GM19438 (cell line): Measurements from ENCODE around the gene CCDC120.

Experiments used
- ATAC-seq: cut with Tn5 transposase; IDR thresholded peaks from one replicate; pipeline ENCODE4 v1.9.1; 2021; ENCODE audit warnings: low read depth; ENCODE audit not compliant: unreplicated experiment

CCDC120 gene

DNA sequence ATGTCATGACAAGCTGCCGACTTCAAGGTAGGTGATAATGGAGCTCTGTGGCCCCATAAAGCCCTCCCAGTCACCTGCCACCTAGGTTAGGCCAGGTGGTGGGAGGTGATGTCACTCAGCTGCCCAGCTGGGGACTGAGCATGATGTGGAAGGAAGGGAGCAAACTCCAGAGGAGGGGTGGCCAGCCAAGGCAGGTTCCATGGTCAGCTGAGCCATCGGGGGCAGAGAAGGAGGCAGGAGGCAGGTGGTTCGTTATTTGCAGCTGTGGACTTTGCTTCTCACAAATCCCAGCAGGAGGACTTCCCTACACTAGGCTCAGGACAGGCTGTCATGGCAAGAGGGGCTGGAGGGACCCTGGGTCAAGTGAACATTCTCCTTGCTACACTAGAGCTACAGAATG, 2.1 kb downstream of the CCDC120 start:
- no peak for ATAC-seq

DNA sequence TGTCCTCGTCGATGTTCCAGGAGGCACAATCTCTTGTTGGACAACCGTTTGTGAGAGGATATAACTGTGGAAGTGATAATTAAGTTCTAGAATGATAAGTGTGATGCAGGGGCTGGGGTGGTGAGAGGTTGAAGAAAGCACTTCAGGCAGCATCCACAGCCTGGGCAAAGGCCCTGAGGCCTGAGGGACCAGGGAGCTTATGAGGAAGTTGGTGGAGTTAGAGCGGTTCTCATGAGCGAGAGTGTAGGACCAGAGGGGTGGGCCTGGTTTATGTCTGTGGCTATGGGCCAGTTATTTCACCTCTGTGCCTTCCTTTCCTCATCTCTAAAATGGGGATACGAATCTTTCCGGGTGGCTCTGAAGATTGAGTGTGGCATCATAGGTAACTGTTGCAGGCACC, 2.7 kb downstream of the CCDC120 start:
- no peak for ATAC-seq

GRCh38 chrX:49061916-49062315, 3.1 kb downstream of the CCDC120 start:
- ATAC-seq: no peak

GRCh38 chrX:49063715-49064114, 4.9 kb downstream of the CCDC120 start:
- ATAC-seq: no peak

DNA sequence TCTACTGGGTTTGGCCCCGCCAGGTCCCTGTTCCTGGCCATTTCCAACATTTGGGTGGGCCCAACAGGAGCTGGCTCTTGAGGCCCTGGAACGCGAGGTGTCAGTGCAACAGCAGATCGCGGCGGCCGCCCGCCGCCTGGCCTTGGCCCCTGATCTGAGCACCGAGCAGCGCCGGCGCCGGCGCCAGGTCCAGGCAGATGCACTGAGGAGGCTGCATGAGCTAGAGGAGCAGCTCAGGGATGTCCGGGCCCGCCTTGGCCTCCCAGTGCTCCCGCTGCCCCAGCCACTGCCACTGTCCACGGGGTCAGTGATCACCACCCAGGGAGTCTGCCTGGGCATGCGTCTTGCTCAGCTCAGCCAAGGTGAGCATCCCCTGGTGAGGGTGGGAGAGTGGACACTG, 5.5 kb downstream of the CCDC120 start:
- ATAC-seq: no peak

- no peak for ATAC-seq
These were observed 5.9 kb downstream of the CCDC120 start for GRCh38 chrX:49064735-49065134.

DNA sequence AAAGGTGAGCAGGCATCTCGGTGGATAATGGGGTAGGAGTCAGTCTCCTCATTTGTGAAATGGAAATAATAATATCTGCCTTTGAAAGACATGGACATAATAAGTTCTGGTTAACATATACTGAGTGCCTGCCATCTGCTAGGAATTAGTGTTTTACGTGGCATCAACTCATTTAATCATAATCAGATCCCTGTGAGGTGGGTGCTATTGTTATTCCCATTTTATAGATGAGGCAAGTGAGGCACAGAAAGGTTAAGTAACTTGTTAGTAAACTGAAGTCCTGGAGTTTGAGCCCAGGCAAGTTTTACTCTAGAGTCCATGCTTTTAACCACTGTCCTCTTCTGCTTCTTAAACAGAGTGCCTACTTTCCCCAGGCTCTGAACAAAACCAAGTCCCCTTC, 7.5 kb downstream of the CCDC120 start:
- ATAC-seq: no peak

- no peak for ATAC-seq
These were observed 7.9 kb downstream of the CCDC120 start for GRCh38 chrX:49066690-49067089.

DNA sequence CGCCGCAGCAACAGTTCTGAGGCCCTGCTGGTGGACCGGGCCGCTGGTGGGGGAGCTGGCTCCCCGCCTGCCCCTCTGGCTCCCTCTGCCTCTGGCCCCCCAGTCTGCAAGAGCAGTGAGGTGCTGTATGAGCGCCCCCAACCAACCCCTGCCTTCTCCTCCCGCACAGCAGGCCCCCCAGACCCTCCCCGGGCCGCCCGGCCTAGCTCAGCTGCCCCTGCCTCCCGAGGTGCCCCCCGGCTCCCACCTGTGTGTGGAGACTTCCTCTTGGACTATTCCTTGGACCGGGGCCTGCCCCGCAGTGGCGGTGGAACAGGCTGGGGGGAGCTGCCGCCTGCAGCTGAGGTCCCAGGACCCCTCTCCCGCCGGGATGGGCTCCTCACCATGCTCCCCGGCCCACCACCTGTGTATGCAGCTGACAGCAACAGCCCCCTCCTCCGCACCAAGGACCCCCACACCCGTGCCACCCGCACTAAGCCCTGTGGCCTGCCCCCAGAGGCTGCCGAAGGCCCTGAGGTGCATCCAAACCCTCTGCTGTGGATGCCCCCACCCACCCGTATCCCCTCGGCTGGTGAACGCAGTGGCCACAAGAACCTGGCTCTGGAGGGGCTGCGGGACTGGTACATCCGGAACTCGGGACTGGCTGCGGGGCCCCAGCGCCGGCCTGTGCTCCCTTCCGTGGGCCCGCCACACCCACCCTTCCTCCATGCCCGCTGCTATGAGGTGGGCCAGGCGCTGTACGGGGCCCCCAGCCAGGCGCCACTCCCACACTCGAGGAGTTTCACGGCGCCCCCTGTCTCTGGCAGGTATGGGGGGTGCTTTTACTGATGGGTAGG, 8.7 kb downstream of the CCDC120 start:
- ATAC-seq: no peak

GRCh38 chrX:49069038-49069437, 10.2 kb downstream of the CCDC120 start:
- no peak for ATAC-seq

GRCh38 chrX:49070988-49071387, 12.2 kb downstream of the CCDC120 start:
- ATAC-seq: no peak

DNA sequence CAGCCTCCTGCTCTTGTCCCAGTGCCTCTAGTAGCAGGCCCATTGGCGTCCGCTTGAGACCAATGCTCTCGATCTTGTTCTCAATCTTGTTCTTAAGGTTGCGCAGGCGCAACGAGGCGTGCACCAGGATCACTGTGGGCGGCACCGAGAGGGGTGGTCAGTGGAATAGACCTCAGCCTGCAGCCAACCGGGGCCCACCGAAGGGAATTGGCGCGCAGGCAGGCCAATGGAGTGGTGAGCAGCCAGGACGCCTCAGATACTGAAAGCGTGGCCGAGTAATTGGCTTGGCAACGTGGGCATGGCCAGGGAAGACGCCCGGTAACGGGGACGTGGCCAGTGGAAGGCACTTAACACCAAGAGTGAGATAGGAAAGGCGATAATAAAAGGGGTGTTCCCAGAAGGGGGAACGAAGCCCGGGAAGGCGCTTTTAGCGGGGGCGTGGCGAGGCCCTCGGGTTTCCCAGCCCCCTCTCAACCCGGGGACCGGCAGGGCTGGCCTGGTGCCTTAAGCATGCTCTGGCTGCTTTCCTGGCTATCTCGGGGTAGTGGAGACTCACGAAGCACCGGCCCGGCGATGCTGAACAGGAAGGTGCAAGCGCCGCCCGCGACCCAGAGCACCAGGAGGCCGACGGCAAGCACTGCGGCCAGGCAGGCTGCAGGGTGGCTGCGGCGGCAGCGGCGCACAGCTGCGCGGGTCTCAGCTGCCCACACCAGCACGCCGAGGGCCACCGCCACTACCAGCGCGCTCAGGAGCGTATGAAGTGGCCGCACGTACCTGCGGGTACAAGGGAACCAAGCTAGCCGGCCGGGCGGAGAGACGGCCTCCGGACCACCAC, 13.3 kb downstream of the CCDC120 start:
- no peak for ATAC-seq

DNA sequence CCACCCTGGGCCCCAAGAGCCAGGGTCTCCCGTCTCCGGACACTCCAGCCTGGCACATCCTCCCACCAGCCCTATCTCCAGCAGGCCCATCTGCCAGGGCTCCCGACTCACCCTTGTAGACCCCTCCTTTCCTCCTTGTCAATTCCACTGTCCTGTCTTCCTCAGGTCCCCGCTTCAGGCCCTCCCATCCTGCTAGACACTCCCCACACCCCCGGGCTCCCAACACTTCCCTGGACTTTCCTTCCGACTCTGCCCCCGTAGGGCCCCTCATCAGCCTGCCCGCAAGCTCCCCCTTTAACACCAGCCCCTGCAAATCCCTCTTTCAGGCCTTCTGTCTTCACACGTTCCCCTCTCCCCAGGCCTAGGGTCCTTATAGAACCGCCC, 13.9 kb downstream of the CCDC120 start:
- ATAC-seq: no peak

DNA sequence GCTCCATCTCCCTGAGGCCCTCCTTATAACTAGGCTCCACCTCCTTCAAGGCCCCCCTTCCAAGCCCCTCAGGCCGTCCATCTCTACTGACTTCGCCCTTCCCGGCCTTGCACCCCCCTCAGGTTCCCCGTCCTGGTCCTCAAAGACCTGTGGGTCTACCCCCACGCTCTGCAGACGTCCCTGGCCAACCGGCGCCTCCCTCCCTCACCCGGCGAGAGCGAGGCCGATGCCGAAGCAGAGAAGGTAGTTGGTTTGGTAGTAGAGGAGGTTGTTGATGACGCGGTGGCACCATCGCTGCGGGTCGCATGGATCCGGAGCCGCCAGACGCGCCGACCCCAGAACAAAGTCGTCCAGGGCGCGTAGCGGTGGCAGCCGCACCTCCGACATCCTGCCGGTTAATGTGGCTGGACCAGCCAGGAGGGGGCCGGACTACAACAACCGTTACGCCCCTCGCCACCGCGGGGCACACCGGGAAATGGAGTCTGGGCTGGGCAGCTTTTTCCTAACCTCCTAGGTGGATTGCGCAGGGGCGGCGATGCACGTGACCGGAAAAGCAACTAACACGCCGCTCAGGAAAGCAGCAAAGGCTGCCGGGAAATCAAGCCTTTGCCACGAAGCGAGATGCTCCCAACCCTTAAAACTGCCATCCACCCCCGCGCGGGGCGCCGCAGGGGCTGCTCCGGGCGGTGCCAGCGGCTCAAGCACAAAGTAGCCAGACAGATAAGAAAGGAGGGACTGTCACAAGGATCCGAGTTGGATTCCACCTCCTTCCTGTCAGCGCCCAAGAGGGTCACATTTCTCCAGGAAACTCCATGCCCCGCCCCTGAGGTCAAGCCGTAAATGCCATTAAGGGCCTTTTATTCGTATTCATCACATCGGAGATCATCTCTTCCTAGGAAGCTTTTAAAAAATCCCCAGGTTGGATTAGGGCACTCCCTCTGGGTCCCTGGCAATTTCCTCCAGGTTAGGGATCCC, 15.1 kb downstream of the CCDC120 start, which contains the start of gene PRAF2:
Gene PRAF2 (minus strand): TSS at position 402 of the 975 bp plus-strand sequence. CDS start 15 bp downstream, at position 387.
- ATAC-seq: peak; percentile 83

DNA sequence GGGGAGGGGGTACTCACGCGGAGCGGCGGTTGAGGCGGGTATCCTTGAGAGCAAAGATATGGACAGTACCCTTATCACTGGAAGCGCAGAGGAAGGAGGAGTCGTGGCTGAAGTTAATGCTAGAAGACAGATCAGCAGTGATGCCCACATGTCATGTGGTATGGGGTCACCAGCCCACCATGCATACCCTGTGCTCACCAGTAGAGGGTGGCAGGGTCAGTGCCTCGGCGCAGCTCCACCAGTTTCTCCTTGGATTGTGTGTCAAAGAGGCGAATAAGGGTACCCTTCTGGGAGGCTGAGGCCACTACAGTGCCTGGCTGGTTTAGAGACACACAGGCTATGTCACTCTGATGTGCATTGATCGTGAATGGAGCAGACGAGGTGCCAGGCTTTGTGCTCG, 16.5 kb downstream of the CCDC120 start:
- no peak for ATAC-seq

DNA sequence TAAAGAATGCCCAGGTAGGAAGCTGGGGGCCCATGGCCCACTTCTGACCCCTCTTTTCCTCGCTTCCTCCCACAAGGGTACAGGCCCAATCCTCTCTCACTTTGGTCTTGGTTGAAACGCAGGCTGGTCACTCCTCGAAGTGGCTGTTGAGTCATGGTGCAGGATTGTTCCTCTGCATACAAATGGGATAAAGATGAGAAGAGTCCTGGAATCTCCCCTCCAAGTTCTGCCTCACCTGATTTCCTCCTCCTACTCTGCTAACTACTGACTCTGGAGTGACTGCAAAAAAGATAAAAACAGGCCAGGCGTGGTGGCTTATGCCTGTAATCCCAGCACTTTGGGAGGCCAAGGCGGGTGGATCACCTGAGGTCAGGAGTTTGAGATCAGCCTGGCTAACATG, 19.1 kb downstream of the CCDC120 start:
- ATAC-seq: no peak

DNA sequence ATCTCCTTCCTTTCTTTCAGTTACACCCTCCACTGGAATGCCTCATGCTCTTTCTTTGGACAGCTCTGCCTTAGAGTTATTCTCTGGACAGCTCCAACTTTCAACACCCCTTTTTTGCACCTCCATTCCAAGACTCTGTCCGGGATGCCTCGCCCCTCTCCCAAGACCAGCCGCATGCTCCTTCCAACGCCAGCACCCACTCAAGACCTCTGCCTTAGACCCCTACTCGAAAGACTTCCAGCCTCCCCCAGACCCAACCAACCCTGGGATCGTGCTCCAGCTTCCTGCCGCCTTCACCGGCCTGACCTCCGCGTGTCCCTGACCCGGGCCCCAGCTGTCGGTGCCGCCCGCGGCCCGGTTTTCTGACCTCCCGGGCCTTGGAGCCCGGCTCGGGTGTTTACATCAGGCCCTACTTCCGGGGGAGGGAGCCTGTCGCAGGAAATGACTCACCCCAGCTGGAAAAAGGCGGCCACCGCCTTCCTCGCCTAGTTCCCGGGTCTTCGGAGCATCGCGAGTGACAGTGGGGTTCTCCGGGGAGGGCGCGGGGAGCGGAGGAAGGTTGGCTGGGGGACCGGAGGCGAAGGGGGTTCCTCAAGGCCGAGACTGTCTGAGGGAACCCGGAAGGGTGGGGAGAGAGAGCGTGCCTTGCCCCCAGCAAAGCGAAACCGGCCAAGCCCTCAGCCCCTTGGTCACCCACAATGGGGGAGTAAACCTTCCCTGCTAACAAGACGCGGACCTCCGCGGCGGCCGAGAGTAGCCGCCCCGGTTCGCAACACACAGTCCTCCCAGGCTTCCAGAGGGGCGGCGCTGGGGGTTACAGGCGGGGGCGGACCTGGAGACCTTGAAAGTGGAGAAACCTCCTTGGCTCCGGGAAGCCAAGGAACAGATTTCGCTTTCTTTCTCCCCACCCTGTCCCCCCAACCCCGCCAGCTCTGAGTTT, 21.0 kb downstream of the CCDC120 start, which contains the start of gene WDR45:
Gene WDR45 (minus strand): TSS at position 399 of the 940 bp plus-strand sequence. CDS start 1,792 bp downstream, outside the sequence.
- peak; percentile 67 for ATAC-seq

GRCh38 chrX:49082271-49082871, 23.6 kb downstream of the CCDC120 start:
- no peak for ATAC-seq

GRCh38 chrX:49089553-49089952, 30.8 kb downstream of the CCDC120 start:
- ATAC-seq: no peak
